Measurements from ENCODE around the gene STAC2. TPM values are rescaled to one million over a fixed set of nuclear protein-coding genes. Genes with fewer than 3 reads are reported as not detected.

The STAC2 gene
- total RNA-seq, 6 experiments from 2014 or later: not detected

DNA sequence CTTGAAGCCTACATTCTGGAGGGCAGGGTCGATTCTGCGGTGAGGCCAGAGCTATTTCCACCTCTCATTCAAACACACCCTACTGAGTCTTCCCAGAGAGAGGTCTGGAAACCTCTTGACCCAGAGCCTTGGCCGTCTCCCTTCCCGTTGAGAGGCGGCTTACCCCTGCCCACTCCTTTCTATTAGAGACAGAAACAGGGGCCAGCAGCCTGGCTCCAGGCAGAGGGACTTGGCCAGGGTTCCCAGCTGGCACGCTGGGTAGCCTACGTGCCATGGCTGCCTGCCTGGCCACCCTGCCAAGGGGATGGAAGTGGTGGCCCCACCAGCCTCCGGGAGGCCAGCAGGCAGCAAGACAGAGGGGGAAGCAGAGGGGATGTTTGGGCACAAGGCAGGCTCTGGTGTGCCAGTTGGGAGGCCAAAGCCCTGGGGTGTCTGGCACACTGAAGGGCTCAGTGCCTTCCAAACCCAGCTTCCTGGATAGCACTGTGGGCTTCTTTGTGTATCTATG is 6.0 kb downstream of the STAC2 start:
- Mint-ChIP-seq H3K4me1 (ENCODE audit: low read depth) (no peaks in the 10 kb centered on the region), H3K36me3 (ENCODE audit: low read depth) (no peaks in the 10 kb centered on the region), H3K27me3 (ENCODE audit: insufficient read depth) (peaks cover 33% of the 10 kb centered on the region), H3K27ac (no peak overlapping the region), H3K9me3 (no peaks in the 10 kb centered on the region), H3K4me3 (no peak overlapping the region)
- DNase-seq: no peak
- TF ChIP-seq, protein P1, sequence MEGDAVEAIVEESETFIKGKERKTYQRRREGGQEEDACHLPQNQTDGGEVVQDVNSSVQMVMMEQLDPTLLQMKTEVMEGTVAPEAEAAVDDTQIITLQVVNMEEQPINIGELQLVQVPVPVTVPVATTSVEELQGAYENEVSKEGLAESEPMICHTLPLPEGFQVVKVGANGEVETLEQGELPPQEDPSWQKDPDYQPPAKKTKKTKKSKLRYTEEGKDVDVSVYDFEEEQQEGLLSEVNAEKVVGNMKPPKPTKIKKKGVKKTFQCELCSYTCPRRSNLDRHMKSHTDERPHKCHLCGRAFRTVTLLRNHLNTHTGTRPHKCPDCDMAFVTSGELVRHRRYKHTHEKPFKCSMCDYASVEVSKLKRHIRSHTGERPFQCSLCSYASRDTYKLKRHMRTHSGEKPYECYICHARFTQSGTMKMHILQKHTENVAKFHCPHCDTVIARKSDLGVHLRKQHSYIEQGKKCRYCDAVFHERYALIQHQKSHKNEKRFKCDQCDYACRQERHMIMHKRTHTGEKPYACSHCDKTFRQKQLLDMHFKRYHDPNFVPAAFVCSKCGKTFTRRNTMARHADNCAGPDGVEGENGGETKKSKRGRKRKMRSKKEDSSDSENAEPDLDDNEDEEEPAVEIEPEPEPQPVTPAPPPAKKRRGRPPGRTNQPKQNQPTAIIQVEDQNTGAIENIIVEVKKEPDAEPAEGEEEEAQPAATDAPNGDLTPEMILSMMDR (IDR thresholded peaks at IDR 0.05): no peak

DNA sequence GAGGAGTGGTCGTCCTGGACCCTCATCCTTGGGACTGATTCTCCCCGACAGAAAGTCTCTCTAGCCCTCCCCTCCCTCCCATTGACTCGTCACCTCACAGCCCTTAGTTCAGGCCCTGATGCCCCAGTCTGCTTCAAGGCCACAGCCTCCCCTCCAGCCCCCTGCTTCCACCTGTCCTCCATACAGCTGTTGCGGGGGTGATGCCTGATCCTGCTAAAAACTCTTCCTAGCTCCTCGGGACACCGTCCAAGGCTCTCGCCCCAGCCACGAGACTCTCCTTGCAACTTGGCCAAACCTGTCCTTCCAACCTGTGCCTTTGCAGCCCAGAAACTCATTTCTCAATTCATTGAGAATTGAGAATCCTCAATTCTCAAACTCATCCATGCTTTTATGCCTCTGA is 6.8 kb downstream of the STAC2 start:
- Mint-ChIP-seq H3K27me3 (ENCODE audit: insufficient read depth) (peaks cover 26% of the 10 kb centered on the region), H3K9me3 (no peaks in the 10 kb centered on the region), H3K36me3 (ENCODE audit: low read depth) (no peaks in the 10 kb centered on the region)

DNA sequence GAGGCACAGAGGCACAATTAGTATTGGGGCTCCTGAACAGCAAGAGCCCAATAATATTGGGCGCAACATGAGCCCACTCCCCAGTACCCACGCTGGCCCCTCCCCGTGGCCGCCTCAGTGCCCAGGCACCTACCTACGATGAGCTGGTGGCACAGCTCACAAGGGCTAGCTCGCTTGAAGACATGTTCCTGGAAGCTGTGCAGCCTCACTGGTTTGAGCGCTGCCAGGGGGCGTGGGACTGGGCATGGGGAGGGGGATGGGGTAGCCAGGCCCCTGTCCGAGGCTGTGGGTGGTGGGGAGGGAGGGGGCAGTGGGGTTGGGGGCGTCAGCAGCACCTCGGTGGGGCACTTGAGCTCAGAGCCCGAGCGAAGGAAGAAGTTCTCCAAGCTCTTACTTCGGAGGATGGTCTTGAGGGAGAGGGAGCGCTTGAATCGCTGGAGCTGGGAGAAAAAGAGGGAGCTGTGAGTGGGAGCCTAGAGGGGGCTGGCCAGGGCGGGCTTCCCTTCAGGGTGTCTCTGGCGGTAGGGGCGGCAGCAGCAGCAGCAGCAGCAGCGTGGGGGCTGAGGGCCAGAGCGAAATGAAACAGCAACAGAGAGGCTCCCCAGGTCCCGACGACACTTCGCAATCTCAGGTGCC is 7.9 kb downstream of the STAC2 start:
- Mint-ChIP-seq H3K4me1 (ENCODE audit: low read depth) (no peaks in the 10 kb centered on the region), H3K4me3 (no peak overlapping the region), H3K27me3 (ENCODE audit: insufficient read depth) (peaks cover 16% of the 10 kb centered on the region), H3K9me3 (no peaks in the 10 kb centered on the region), H3K36me3 (ENCODE audit: low read depth) (no peaks in the 10 kb centered on the region), H3K27ac (no peak overlapping the region)
- no peak for DNase-seq
- TF ChIP-seq, protein P1 (IDR thresholded peaks at IDR 0.05): no peak

More for the DNA sequence above, 6.8 kb downstream of the STAC2 start:
- Mint-ChIP-seq H3K4me3 (no peak overlapping the region), H3K4me1 (ENCODE audit: low read depth) (no peaks in the 10 kb centered on the region), H3K27ac (no peak overlapping the region)
- TF ChIP-seq, protein P1 (IDR thresholded peaks at IDR 0.05): no peak
- DNase-seq: no peak

- no peak overlapping the region for H3K27ac Mint-ChIP-seq
- no peaks in the 10 kb centered on the region for H3K9me3 Mint-ChIP-seq
- DNase-seq: no peak
- H3K27me3 Mint-ChIP-seq (ENCODE audit: insufficient read depth): peaks cover 10% of the 10 kb centered on the region
- H3K4me1 Mint-ChIP-seq (ENCODE audit: low read depth): peaks cover 8% of the 10 kb centered on the region
- H3K36me3 Mint-ChIP-seq (ENCODE audit: low read depth): no peaks in the 10 kb centered on the region
- H3K4me3 Mint-ChIP-seq: no peak overlapping the region
- TF ChIP-seq, protein P1 (IDR thresholded peaks at IDR 0.05): no peak
Observed at GRCh38 chr17:39213852-39214251, 11.9 kb downstream of the STAC2 start.

GRCh38 chr17:39212841-39213480 is 12.8 kb downstream of the STAC2 start:
- H3K9me3 Mint-ChIP-seq: no peaks in the 10 kb centered on the region
- H3K4me1 Mint-ChIP-seq (ENCODE audit: low read depth): peaks cover 16% of the 10 kb centered on the region
- no peak overlapping the region for H3K4me3 Mint-ChIP-seq
- H3K27ac Mint-ChIP-seq: no peak overlapping the region
- H3K27me3 Mint-ChIP-seq (ENCODE audit: insufficient read depth): peaks cover 8% of the 10 kb centered on the region
- no peak for DNase-seq
- H3K36me3 Mint-ChIP-seq (ENCODE audit: low read depth): no peaks in the 10 kb centered on the region
- TF ChIP-seq, protein P1 (IDR thresholded peaks at IDR 0.05): no peak

Measured in HFFc6 (cell line).